IPS-20b (cell line): ENCODE data around the gene LRRC4C.
A peak's percentile ranks its signal among the peaks of the same experiment; 100 is the strongest.
"Not testable (repeated sequence)": the region's sequence is repeated elsewhere in the genome, so short reads cannot be mapped to it uniquely, and the experiment has no call there.

Experiments used
- H3K27ac ChIP-seq: one replicate; pipeline ENCODE4 v1.5.1; 2013; ENCODE audit warnings: low read length
- H3K27me3 ChIP-seq: 2 replicates; pipeline ENCODE4 v1.6.1; 2013; ENCODE audit warnings: mild to moderate bottlenecking, low read length, inconsistent platforms; ENCODE audit not compliant: insufficient read depth
- H3K36me3 ChIP-seq: 2 replicates; pipeline ENCODE4 v1.6.1; 2013; ENCODE audit warnings: low read depth, mild to moderate bottlenecking, inconsistent platforms, low read length, moderate library complexity; ENCODE audit not compliant: insufficient read depth
- H3K4me1 ChIP-seq: 2 replicates; pipeline ENCODE4 v1.6.1; 2013; ENCODE audit warnings: mild to moderate bottlenecking, control low read depth, inconsistent platforms, low read length, moderate library complexity; ENCODE audit not compliant: insufficient read depth
- H3K4me3 ChIP-seq: 2 replicates; pipeline ENCODE4 v1.5.1; 2013; ENCODE audit warnings: mild to moderate bottlenecking, low read length, inconsistent platforms
- H3K9ac ChIP-seq: 2 replicates; pipeline ENCODE4 v1.6.1; 2013; ENCODE audit warnings: low read depth, mild to moderate bottlenecking, inconsistent platforms, low read length, moderate library complexity
- H3K9me3 ChIP-seq: 2 replicates; pipeline ENCODE4 v1.6.1; 2013; ENCODE audit warnings: mild to moderate bottlenecking, low read depth, low read length, inconsistent platforms; ENCODE audit not compliant: insufficient read depth

LRRC4C gene

GRCh38 chr11:41047229-41047628, 412.2 kb downstream of the LRRC4C start:
- no peaks in the 10 kb centered on the region for H3K27me3 ChIP-seq
- H3K4me1 ChIP-seq: peaks cover 5% of the 10 kb centered on the region; the same call in 1 of the 2 replicates
- H3K27ac ChIP-seq: no peak overlapping the region
- no peak overlapping the region for H3K4me3 ChIP-seq
- H3K36me3 ChIP-seq: no peaks in the 10 kb centered on the region
- H3K9ac ChIP-seq: no peak overlapping the region
- H3K9me3 ChIP-seq: no peaks in the 10 kb centered on the region

- Histone ChIP-seq H3K36me3 (no peaks in the 10 kb centered on the region), H3K27me3 (no peaks in the 10 kb centered on the region), H3K4me3 (no peak overlapping the region), H3K9me3 (no peaks in the 10 kb centered on the region), H3K9ac (no peak overlapping the region), H3K27ac (no peak overlapping the region), H3K4me1 (peaks cover 5% of the 10 kb centered on the region; the same call in 1 of the 2 replicates)
Measured at GRCh38 chr11:41045266-41045665, 414.2 kb downstream of the LRRC4C start.

GRCh38 chr11:41044747-41045146, 414.7 kb downstream of the LRRC4C start:
- Histone ChIP-seq H3K27ac (no peak overlapping the region), H3K9ac (no peak overlapping the region), H3K36me3 (no peaks in the 10 kb centered on the region), H3K27me3 (no peaks in the 10 kb centered on the region), H3K9me3 (no peaks in the 10 kb centered on the region), H3K4me3 (no peak overlapping the region), H3K4me1 (peaks cover 5% of the 10 kb centered on the region; the same call in 1 of the 2 replicates)

GRCh38 chr11:41042688-41043087, 416.8 kb downstream of the LRRC4C start:
- no peak overlapping the region for H3K4me3 ChIP-seq
- H3K27ac ChIP-seq: no peak overlapping the region
- H3K9ac ChIP-seq: no peak overlapping the region
- peaks cover 9% of the 10 kb centered on the region; the same call in 1 of the 2 replicates for H3K4me1 ChIP-seq
- H3K27me3 ChIP-seq: no peaks in the 10 kb centered on the region
- H3K9me3 ChIP-seq: no peaks in the 10 kb centered on the region
- H3K36me3 ChIP-seq: no peaks in the 10 kb centered on the region

GRCh38 chr11:41040474-41040873, 419.0 kb downstream of the LRRC4C start:
- Histone ChIP-seq H3K9ac (no peak overlapping the region), H3K27ac (no peak overlapping the region), H3K4me1 (peaks cover 9% of the 10 kb centered on the region; the same call in 1 of the 2 replicates), H3K9me3 (no peaks in the 10 kb centered on the region), H3K4me3 (no peak overlapping the region), H3K36me3 (no peaks in the 10 kb centered on the region), H3K27me3 (no peaks in the 10 kb centered on the region)

- no peaks in the 10 kb centered on the region for H3K36me3 ChIP-seq
- H3K27ac ChIP-seq: no peak overlapping the region
- no peaks in the 10 kb centered on the region for H3K27me3 ChIP-seq
- H3K9ac ChIP-seq: no peak overlapping the region
- H3K9me3 ChIP-seq: no peaks in the 10 kb centered on the region
- no peak overlapping the region for H3K4me3 ChIP-seq
- H3K4me1 ChIP-seq: peaks cover 7% of the 10 kb centered on the region; the same call in 1 of the 2 replicates
Measured at GRCh38 chr11:41039592-41039991, 419.9 kb downstream of the LRRC4C start.

GRCh38 chr11:41031551-41032060, 427.8 kb downstream of the LRRC4C start:
- H3K4me1 ChIP-seq: no peaks in the 10 kb centered on the region; the same call in 1 of the 2 replicates

GRCh38 chr11:41020259-41020658, 439.2 kb downstream of the LRRC4C start:
- Histone ChIP-seq H3K9me3 (no peaks in the 10 kb centered on the region), H3K9ac (no peak overlapping the region), H3K4me1 (peaks cover 6% of the 10 kb centered on the region; the same call in 1 of the 2 replicates), H3K36me3 (no peaks in the 10 kb centered on the region), H3K27me3 (no peaks in the 10 kb centered on the region), H3K27ac (no peak overlapping the region), H3K4me3 (no peak overlapping the region)

More at GRCh38 chr11:41031551-41032060, 427.8 kb downstream of the LRRC4C start:
- Histone ChIP-seq H3K27me3 (no peaks in the 10 kb centered on the region), H3K4me3 (no peak overlapping the region), H3K27ac (no peak overlapping the region), H3K9ac (no peak overlapping the region), H3K36me3 (no peaks in the 10 kb centered on the region), H3K9me3 (no peaks in the 10 kb centered on the region)

GRCh38 chr11:41019666-41020065, 439.8 kb downstream of the LRRC4C start:
- H3K36me3 ChIP-seq, H3K4me3 ChIP-seq, H3K27me3 ChIP-seq, H3K27ac ChIP-seq, H3K9me3 ChIP-seq, H3K4me1 ChIP-seq, H3K9ac ChIP-seq: not testable (repeated sequence)

- Histone ChIP-seq H3K36me3 (no peaks in the 10 kb centered on the region), H3K9me3 (no peaks in the 10 kb centered on the region), H3K4me1 (peaks cover 6% of the 10 kb centered on the region; the same call in 1 of the 2 replicates), H3K4me3 (peak overlapping the region; percentile 1; the same call in 1 of the 2 replicates), H3K27me3 (no peaks in the 10 kb centered on the region), H3K9ac (no peak overlapping the region), H3K27ac (no peak overlapping the region)
Measured at GRCh38 chr11:41018224-41018623, 441.2 kb downstream of the LRRC4C start.

GRCh38 chr11:41010361-41011050, 448.9 kb downstream of the LRRC4C start:
- no peaks in the 10 kb centered on the region for H3K27me3 ChIP-seq
- H3K4me3 ChIP-seq: no peak overlapping the region
- no peak overlapping the region for H3K9ac ChIP-seq
- H3K9me3 ChIP-seq: no peaks in the 10 kb centered on the region
- no peaks in the 10 kb centered on the region for H3K36me3 ChIP-seq
- H3K27ac ChIP-seq: no peak overlapping the region
- H3K4me1 ChIP-seq: no peaks in the 10 kb centered on the region

GRCh38 chr11:41005986-41006385, 453.5 kb downstream of the LRRC4C start:
- Histone ChIP-seq H3K4me1 (no peaks in the 10 kb centered on the region), H3K27ac (no peak overlapping the region), H3K27me3 (no peaks in the 10 kb centered on the region), H3K9me3 (no peaks in the 10 kb centered on the region), H3K36me3 (no peaks in the 10 kb centered on the region), H3K4me3 (no peak overlapping the region), H3K9ac (no peak overlapping the region)
